NCI-H1436 (cell line): ENCODE results near the gene MIEN1.
"Not testable (repeated sequence)": the region's sequence is repeated elsewhere in the genome, so short reads cannot be mapped to it uniquely, and the experiment has no call there.

ENCODE experiments used
- DNase-seq: peaks from one replicate; lab custom pipeline; 2025; lab: John Stamatoyannopoulos, UW

The MIEN1 gene

DNA sequence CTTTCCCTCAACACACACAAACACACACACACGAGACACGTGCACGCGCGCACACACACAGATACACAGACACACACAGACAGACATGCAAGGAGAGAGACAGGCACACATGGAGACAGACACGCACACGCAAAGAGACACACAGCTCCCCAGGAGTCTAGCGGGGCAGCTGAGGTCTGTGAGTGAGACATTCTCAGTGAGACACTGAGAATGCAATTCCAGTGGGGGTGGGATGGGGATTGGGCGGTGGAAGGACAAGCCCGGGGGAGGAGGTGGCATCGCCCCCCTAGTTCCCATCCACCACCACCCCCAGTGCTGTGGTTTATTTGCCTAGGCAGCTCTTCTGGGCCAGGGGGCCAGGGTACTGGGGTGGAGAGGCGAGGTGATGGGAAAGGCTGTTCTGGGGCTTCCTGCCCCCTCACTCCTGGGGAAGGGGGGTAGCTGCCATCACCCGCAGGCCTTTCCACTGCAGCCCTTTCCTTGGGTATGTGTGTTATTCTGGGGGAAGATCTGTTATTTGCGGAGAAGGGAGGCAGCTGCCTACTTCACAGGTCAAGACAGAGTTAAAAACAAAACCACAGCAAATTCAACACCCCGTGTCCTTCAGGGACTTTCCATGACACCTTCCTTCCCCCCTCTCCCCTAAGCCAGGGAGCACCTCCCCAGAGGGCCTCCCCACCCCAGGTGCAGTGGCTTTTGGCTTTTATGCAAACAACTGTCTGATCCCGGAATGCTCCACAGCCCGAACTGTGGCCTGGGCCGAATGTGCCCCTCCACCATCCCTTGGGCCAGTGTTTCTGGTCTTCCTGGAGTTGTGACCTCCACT lies 25.4 kb upstream of the MIEN1 start:
- no peak for DNase-seq

DNA sequence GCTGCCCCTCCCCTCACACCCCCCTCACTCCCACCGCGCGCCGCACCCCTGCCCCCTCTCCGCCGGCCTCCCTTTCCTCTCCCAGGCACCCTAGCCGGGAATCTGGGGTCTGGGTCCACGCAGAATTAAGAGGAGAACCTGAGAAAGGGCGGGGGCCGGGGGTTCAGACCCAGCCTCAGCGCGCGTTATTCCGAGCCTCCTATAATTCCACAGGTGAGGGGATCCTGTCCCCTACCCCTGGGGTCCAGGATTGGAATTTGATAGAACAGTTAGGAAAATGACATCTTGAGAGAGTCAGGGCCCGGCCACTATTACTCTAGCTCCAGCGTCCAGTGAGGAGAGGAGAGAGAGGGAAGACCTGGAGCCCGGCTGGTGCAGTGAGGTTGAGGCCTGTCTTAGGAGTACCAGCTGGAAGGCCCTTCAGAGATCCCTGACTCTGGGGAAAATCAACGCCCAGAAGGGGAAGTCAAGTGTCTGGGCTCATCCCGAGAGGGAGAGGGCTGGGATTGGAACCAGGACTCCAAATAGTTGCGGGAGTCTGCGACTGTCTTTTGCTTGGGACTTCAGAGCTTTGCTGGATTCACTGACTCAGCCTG lies 24.7 kb upstream of the MIEN1 start:
- DNase-seq: no peak

DNA sequence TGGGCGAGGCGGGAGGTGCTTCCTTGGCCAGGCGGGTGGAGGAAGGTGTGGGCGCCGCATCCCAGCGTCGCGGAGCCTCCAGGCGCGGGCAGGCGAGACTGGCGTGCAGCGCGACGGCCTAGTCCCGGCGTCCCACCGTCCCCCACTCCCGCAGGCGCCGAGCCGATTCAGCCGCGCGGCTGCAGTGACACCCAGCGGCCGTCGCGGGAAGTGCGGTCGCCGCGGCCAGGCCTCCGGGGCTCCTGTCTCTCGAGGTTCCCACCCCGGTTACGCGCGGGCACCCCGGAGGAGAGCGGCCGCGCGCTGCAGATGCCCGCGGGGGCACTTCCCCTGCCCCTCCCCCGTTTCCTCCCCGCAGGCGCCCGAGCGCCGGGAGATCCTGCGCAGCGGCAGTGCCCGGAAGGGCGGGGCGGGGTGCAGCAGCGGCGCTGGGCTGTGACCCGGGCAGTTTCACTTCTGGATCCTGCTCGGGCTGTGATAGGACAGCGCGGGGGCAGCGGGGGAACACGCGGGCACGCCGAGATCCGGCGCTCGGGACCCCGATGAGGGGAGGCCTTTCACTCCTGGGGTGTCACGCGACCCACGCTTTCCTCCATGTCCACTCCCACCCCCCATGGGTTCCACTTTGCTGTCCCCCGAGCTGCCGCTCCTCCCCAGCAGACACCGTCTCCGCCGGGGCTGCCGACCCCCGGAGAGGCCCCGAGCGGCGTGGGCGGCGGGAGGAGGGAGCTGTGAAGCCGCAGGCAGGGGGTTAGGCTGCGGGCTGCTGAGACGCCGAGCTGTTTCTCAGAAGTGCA lies 24.0 kb upstream of the MIEN1 start:
- peak; percentile 84 for DNase-seq

DNA sequence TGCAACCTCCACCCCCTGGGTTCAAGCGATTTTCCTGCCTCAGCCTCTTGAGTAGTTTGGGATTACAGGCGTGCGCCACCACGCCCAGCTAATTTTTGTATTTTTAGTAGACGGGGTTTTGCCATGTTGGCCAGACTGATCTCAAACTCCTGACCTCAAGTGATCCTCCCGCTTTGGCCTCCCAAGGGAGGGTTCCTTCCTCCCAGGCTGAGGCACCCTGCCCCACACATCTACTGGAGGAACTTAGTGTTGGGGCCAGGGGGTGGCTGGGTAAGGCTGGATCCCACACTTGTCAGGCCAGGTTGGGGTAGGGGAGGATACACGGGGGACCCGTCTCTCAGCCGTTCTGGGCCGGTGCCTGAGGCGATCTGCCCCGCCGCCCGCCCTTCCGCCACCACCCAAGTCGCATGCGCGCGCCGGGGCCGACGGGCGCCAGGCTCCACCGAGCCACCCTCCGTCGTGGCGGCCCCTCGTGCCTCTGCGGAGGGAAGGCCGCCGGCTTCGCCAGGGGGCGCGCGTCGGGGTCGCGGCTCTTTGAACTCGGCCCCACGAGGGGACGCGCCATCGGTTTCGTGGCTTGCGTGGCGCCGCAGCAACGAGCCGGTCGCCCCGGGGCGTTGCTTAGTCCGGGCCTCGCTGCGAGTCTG lies 23.3 kb upstream of the MIEN1 start:
- DNase-seq: peak; percentile 69

DNA sequence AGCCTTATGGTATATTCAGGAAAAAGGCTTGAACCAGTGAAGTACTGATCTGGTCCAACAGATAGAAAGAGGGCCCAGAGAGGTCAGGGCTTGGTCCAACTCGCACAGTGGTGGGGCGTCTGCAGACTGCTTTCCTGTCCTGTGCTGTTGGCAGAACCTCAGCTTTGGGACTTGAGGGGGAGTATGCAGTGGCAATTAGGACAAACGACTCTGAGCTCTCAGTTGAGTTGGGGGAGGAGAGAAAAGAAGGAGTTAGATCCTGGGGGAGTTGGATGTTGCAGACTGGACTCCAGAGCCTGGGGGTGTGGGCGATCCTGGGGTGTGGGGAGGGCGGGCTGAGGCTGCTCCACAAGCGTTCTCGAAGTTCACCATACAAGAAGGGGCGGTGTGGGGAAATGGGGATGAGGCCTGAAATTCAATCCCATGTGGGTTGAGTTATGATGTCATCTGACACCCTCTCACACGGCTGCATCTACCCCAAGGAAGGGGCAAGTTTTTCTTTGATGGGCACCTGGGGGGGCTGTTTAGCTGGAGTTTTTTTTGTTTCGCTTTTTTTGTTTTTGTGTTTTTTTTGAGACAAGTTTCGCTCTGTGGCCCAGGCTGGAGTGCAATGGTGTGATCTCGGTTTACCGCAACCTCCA lies 22.0 kb upstream of the MIEN1 start:
- no peak for DNase-seq

DNA sequence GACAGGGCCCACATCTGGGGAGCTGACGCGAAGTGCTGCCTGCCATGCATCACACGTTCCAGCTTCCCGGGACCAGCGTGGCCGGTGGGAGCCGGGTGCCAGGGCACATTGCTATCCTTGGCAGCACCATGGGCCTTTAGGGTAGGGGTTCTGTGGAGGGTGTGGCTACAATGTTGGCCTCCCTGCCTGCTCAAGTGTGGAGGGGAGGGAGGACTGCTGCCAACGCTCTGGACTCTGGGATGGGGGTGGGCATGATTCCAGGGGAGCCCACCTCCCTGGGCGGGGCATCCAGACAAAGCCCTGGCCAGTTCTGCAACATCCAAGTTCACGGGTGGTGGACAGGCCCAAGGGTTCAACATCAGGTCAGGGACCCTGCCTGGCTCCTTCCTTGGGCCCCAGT lies 21.3 kb upstream of the MIEN1 start:
- DNase-seq: no peak

DNA sequence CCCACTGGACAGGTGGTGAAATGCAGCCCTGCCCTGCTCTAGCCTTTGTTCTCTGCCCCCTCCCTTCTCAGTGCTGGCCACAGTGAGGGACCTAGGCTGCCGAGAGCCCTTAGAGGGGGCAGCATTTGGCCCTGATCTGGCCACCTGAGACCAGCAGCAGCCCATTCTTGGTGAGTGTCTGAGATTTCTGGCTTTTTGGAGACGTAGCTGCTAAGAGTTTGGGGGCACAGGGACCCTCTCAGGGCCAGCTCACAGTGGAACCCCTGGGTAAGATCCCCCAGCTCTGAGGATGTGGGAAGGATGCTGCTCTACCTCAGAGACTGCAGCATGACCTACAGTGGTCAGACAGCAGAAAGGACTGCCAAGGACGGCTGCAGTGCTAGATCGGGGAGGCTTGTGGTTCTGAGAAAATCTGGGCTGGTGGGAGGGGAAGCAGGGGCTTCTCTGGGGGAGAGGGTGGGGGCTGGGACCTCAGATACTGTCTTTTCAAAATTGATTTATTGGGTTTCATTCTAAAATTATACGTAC lies 20.7 kb upstream of the MIEN1 start:
- no peak for DNase-seq

DNA sequence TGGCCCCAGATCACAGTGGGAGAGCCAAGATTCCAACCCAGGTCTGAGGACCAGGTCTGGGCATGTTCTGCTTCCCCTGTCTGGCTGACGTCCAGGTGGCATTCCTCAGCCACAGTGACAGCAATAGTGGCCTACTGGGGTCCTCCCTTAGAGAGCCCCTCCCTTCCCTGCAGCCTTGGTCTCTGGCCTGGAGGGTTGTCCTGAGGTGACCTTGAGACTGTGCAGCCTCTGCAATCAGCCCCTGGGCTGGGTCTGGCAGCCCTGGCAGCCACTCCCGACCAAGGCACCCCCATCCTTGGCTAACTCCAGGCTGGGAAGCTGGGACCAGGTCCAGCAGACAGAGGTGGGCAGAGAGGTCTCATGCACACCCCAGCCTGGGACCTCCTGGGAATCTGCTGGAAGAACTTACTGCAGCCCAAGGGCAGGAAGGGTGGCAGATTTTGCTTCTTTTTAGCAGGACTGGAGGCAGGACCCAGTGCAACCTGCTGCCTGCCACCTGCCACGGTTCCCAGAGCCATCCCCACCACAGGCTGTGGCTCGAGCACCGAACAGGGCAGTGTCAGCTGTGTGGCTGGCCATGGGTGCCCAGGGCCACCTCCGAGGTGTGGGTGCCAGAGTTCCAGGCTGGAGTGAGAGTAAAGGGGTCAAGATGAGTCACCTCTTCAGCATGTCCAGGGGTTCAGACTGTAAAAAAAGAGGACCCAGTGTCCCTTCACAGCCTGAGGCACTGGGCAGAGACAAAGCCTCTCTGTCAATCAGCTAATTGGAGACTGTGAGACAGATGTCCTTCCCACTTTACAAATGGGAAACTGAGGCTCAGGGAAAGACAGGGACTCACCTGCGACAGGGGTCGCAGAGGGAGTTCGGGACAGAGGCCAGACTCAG lies 20.0 kb upstream of the MIEN1 start:
- DNase-seq: no peak

DNA sequence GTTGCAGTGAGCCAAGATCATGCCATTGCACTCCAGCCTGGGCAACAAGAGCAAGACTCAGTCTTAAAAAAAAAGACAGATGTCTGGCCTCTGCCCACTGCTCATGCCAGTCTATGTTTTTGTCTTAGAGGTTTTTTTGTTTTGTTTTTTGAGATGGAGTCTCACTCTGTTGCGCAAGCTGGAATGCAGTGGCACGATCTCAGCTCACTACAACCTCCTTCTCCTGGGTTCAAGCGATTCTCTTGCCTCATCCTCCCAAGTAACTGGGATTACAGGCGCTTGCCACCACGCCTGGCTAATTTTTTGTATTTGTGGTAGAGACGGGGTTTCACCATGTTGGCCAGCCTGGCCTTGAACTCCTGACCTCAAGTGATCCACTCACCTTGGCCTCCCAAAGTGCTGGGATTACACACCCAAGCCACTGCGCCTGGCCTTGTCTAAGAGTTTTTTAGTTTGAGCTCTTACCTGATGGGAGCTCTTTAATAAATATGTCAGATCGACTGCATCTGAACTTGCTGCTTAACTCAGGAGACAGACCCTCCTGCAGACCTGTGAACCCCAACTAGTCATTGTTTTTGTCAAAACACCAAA lies 18.2 kb upstream of the MIEN1 start:
- not testable (repeated sequence) for DNase-seq

DNA sequence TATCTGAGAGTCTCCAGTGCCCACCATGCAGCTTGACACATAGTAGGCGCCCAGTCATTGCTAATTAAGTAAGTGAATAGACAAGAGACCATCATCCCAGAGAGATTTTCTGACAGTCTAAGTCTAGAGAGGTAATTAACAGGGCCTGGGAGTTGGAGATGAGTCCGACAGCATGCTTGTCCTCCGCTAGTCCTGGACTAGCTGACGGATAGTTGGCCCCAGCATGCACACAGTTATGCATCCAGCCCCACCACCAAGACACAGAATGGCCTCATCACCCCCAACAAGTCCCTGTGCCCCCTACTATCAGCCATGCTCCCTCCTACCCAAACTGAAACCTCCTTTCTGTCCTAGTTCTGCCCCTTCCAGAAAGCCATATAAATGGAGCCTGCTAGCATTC lies 17.4 kb upstream of the MIEN1 start:
- no peak for DNase-seq

DNA sequence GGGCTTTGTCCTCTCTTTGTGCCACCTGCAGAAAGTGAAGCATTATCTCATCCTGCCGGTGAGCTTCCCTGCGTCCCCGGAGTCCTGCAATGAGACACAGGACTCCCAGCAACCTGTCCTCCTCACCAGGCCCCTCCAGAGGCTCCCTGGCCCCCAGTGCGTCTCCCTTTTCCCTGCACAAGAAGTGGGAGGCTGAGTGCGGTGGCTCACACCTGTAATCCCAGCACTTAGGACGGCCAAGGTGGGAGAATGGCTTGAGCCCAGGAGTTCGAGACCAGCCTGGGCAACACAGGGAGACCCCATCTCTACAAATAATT lies 15.8 kb upstream of the MIEN1 start:
- DNase-seq: no peak

DNA sequence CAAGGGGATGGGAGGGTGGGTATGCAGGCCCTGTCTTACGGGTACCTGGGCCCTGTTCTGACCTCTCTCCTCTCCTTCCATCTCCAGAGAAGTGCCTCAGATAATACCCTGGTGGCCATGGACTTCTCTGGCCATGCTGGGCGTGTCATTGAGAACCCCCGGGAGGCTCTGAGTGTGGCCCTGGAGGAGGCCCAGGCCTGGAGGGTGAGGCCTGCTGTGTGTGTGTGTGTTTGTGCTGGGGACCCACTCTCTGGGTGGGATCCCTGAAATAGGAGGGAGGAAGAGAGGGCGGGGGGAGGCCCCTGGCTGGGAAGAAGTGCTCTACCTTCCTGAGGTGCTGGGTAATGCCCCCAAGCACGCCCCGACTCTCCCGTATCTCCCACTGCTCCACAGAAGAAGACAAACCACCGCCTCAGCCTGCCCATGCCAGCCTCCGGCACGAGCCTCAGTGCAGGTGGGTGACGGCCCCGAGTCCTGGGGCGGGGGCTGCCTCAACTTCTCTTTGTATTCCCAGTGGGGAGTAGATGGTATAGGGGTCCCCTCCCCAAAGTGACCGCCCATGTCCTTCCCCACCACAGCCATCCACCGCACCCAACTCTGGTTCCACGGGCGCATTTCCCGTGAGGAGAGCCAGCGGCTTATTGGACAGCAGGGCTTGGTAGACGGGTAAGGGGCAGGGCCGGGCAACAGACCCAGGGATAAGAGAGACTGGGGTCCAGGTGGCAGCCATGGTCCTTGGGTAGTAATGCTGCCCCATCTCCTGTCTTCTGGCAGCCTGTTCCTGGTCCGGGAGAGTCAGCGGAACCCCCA lies 15.2 kb upstream of the MIEN1 start:
- DNase-seq: no peak

DNA sequence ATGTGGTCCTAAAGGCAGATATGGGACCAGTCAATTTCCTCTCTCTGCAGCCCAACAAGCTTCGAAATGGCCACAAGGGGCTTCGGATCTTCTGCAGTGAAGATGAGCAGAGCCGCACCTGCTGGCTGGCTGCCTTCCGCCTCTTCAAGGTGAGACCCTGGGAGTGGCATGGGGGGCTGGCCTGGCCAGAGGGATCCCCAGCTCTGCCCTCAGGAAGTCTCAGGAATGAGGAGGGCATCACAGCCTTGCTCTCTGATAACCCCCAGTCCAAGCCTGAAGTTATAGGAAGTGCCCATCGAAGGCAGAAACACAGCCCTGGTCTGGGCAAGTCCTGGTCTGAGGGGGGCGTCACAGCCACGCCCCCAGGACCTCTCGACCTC lies 14.5 kb upstream of the MIEN1 start:
- DNase-seq: no peak

DNA sequence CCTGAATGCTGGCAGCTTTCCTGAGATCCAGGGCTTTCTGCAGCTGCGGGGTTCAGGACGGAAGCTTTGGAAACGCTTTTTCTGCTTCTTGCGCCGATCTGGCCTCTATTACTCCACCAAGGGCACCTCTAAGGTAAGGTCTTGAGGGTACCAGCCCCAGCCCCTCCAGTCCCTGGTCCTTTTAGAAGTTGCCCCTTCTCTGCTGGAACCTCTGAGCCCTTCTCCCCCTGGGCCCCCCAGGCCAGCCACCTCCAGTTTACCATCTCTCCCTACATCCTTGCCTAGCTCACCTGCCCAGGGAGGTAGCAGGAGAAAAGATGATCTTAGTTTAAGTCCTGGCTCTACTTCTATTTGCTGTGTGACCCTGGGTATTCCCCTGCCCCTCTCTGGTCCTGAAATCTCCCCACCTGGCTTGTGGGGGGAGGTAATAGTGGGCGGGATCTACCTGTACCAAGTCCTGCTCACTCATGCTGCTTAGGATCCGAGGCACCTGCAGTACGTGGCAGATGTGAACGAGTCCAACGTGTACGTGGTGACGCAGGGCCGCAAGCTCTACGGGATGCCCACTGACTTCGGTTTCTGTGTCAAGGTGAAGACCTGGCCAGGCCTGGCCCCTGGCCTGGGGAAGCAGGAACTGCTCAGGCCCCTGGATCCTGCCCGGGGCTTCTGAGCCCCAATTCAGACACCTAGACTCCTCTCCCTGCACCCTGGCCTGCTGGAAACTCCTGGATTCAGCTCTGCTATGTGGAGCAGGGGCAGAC lies 13.9 kb upstream of the MIEN1 start:
- DNase-seq: no peak

DNA sequence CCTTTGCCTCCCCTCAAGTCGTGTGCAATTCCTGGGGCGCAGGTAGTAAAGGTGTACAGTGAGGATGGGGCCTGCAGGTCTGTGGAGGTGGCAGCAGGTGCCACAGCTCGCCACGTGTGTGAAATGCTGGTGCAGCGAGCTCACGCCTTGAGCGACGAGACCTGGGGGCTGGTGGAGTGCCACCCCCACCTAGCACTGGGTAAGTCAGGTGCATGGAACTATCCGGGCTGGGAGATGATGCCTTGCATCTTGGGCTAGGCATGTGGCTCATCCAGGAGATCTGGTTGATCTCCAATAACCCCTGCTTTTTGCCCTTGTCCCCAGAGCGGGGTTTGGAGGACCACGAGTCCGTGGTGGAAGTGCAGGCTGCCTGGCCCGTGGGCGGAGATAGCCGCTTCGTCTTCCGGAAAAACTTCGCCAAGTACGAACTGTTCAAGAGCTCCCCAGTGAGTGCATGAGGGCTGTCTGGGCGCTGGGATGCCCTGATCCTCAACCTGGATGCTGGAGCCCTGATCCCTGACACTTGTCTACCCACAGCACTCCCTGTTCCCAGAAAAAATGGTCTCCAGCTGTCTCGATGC lies 12.6 kb upstream of the MIEN1 start:
- no peak for DNase-seq

DNA sequence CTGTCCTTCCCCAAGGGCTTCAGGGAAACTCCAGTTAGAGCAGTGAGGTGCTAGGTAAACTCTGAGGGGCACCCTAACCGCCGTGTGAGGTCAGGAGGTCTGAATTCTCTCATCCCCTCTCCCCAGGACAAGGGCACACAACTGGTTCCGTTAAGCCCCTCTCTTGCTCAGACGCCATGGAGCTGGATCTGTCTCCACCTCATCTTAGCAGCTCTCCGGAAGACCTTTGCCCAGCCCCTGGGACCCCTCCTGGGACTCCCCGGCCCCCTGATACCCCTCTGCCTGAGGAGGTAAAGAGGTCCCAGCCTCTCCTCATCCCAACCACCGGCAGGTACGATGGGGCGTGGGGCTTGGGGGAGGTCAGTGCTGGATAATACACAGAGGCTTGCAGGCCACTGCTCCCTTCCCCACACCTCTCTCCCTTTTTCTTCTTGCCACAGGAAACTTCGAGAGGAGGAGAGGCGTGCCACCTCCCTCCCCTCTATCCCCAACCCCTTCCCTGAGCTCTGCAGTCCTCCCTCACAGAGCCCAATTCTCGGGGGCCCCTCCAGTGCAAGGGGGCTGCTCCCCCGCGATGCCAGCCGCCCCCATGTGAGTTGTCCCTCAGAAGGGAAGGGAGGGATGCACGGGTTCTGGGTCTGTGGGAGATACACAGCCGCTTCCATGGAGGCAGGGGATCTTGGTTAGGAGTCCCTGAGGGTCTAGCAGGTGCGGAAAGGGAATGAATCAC lies 12.0 kb upstream of the MIEN1 start:
- DNase-seq: no peak

DNA sequence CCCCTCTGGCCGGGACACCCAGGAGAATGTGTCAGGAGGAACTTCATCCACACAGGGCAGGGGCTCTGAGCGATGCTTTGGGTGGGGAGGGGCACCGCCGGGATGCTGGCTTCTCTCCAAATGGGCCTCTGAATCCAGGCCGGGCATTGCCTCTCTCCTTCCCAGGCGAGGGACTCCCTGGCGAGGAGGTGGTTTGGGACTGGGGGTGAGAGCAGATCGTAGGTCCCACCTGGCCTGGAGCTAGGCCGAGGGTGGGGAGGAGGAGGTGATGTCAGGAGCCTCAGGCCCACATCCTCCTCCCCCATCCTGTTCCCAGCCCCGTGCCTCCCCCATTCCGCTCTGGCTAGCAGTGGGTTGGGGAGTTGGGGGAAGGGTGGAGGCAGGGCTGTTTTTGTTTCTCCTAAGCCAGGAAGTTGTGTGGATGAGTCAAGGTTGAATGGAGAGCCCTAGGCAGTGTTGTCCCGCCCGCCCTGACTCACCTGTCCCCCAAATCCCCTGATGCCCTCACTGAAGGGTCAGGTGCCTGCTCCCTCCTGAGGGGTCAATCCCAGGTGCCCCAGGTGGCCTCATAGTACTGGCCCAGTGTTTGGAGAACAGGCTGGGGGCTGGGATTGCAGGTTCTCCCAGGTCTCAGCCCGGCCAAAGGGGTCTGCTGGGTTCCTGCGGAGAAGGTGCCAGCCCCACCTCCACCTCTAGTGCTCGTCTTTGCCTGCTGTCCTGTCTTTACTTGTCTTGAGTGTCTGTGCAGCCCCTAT lies 10.2 kb upstream of the MIEN1 start:
- no peak for DNase-seq
